Measurements from ENCODE around the gene EFNA4.

Gene EFNA4

GRCh38 chr1:155063550-155064110 lies at the start of gene EFNA4:
Gene EFNA4, plus strand, starts transcription at chr1:155063740. Its CDS starts 84 bp downstream, at chr1:155063824.
- Histone ChIP-seq H3K27me3 (peaks cover 32% of the 10 kb centered on the region), H3K9me3 (no peaks in the 10 kb centered on the region), H3K36me3 (peaks cover 26% of the 10 kb centered on the region), H3K27ac (peak within 1 kb of the TSS; percentile 92), H3K4me1 (ENCODE audit: control insufficient read depth in 1 of 2, insufficient read depth in 1 of 2, low read depth in 1 of 2, low read length in 1 of 2) (peaks cover 29 to 36% of the 10 kb centered on the region in 2 experiments), H3K4me3 (ENCODE audit: low read depth in 1 of 2, low read length in 1 of 2) (peak within 1 kb of the TSS; percentile 75 to 76)
- TF ChIP-seq CTCF (IDR thresholded peaks at IDR 0.05), result peak; percentile 28

GRCh38 chr1:155014709-155015508 lies 48.6 kb upstream of the EFNA4 start:
- peaks cover 86% of the 10 kb centered on the region for H3K36me3 ChIP-seq
- H3K4me1 ChIP-seq (ENCODE audit: control insufficient read depth in 1 of 2, insufficient read depth in 1 of 2, low read depth in 1 of 2, low read length in 1 of 2), result peaks cover 76 to 82% of the 10 kb centered on the region in 2 experiments

GRCh38 chr1:155015527-155016230 lies 47.9 kb upstream of the EFNA4 start:
- peaks cover 86% of the 10 kb centered on the region for H3K36me3 ChIP-seq
- H3K27ac ChIP-seq, result peak overlapping the region; percentile 97
- peak overlapping the region in 1 of 2 experiments; percentile 65 for H3K4me3 ChIP-seq (ENCODE audit: low read depth in 1 of 2, low read length in 1 of 2)
- H3K27me3 ChIP-seq, result no peaks in the 10 kb centered on the region
- H3K9me3 ChIP-seq, result no peaks in the 10 kb centered on the region
- peaks cover 68 to 75% of the 10 kb centered on the region in 2 experiments for H3K4me1 ChIP-seq (ENCODE audit: control insufficient read depth in 1 of 2, insufficient read depth in 1 of 2, low read depth in 1 of 2, low read length in 1 of 2)
- no peak for TF ChIP-seq CTCF (IDR thresholded peaks at IDR 0.05)

More at GRCh38 chr1:155014709-155015508, 48.6 kb upstream of the EFNA4 start:
- no peaks in the 10 kb centered on the region for H3K27me3 ChIP-seq
- H3K4me3 ChIP-seq (ENCODE audit: low read depth in 1 of 2, low read length in 1 of 2), result no peak overlapping the region
- no peak for TF ChIP-seq CTCF (IDR thresholded peaks at IDR 0.05)
- H3K27ac ChIP-seq, result peak overlapping the region; percentile 97
- no peaks in the 10 kb centered on the region for H3K9me3 ChIP-seq

- H3K36me3 ChIP-seq, result peaks cover 81% of the 10 kb centered on the region
- no peaks in the 10 kb centered on the region for H3K27me3 ChIP-seq
- no peaks in the 10 kb centered on the region for H3K9me3 ChIP-seq
- H3K4me3 ChIP-seq (ENCODE audit: low read depth in 1 of 2, low read length in 1 of 2), result peak overlapping the region; percentile 41 to 65
- H3K27ac ChIP-seq, result peak overlapping the region; percentile 97
- TF ChIP-seq CTCF (IDR thresholded peaks at IDR 0.05), result no peak
- H3K4me1 ChIP-seq (ENCODE audit: control insufficient read depth in 1 of 2, insufficient read depth in 1 of 2, low read depth in 1 of 2, low read length in 1 of 2), result peaks cover 62 to 68% of the 10 kb centered on the region in 2 experiments
Measured at GRCh38 chr1:155016231-155016831, 47.2 kb upstream of the EFNA4 start.
